Fibroblast of the conjunctiva (primary cell): ENCODE results near the gene ERCC2.
"Not testable (repeated sequence)": the region's sequence is repeated elsewhere in the genome, so short reads cannot be mapped to it uniquely, and the experiment has no call there.

Source experiments
- DNase-seq: peaks from one replicate; pipeline ENCODE4 v3.0.0-alpha.2; 2010; ENCODE audit warnings: low read depth

ERCC2 gene

DNA sequence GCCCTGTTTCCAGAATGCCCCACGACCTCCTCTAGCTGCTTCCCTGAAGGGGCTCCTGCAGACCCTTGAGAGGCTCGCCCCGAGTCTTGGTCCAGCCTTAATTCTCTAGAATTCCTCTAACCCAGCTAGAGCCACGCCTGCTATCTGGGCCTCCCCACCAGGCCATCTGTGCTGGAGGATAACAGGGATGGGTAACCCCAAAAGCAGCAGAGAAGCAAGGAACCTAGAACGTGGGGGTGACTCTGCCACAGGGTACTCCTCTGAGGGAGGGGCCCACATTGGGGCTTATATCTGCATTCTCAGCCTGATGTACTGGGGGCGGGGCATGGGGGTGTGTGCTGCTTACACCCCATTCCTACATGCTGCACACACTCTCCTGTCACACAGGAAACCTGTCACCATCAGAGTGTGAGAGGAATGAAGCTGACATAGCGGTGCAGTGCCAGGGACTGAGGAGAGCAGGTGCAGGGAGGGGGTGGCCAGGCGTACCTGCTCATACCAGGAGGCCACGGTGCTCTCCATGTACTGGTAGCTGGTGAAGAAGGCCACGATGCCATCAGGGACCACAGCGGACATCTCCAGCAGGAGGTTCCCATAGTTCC, 16.0 kb downstream of the ERCC2 start:
- DNase-seq, result no peak

DNA sequence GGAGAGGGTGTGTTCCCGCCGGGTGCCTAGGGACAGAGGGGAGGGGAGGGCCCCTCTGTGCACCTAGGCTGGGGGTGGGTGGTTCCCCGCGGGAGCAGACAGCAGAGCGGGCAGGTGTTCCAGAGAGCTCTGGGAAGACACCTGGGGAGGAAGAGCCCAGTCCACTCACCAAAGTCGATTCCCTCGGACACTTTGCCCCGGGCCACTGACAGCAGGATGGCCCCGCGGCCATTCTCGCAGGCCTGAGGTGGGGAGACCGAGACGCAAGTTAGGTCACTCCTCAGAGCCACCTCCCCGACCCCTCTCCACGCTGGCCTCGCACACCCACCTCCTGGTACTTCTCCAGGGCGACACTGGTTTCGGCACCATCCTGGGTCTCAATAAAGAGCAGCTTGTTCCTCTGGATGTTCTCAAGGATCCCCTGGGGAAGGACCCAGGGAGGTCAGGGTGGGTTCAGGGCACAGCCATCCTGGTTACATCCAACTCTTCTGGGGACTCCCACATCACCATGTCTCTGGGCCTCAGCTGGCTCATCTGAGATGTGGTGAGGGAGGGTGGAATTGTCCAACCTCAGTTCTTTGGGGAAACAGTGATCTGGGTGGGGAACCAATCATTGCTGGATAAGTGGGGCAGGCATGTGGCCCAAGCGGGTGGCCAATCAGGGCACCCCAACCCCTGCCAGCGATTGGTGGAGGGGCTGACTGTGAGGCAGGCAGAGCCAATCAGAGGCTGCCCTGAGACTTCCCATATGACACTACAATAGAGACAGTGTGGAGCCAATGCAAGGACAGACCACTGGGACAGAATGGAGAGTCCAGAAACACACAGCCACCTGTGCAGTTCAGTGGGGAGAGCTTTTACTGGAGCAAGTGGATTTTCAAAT, 17.2 kb downstream of the ERCC2 start:
- no peak for DNase-seq

DNA sequence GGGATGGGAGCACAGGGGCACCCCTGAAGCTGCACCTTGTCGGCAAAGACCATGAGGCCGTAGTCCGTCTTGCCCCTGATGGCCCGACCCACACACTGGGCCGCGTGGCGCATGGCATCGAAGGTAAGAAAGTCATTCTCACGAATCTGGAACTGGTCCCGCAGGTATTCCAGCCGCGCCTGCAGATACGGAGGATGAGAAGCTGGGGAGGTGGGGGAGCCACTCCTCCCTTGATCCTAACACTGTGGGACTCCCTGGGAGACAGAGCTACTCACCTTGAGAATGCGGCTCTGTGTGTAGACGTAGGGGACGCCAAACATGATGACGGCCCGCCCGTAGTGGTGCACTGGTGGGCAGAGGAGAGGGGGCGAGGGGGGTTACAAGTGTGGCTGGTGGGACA, 17.9 kb downstream of the ERCC2 start:
- DNase-seq, result no peak

DNA sequence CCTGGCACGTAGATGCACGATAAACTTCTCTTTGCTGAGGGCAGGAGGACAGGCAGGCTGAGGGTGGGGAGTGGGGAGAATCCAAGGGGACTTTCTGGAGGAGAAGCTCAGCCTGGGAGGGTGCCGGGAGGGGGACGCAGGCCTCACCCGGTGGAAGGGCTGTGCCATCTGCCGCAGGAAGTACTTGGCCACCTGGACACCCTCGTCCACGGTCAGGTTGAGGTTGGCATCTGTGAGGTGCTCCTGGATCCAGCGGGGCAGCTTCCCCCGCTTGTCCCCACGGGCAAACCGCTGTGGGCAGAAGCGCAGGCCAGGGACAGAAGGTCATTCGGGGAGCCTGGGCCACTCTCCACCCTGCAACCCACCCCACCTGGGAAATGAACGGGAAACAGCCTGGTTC, 18.3 kb downstream of the ERCC2 start:
- no peak for DNase-seq

DNA sequence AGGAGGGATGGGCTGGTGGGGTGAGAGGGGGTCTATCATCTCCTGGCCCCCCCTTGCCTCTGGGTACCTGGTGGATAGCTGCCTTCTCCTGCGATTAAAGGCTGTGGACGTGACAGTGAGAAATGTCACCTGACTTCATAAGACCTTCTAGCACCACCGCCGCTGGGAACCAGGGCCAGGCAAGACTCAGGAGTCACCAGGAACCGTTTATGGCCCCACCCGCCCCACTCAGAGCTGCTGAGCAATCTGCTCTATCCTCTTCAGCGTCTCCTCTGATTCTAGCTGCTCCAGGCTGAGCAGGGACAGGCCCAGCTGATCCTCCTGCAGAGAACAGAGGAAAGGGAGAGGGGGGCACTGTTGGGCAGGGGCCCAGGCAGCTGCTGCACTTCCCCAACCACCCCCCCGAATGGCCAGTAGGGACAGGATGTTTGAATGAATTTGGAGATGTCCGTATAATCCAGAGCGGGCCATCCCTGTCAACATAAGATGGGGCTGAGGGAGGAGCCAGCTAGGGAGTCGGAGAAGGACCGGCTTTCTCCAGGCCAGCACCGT, 18.9 kb downstream of the ERCC2 start:
- no peak for DNase-seq

DNA sequence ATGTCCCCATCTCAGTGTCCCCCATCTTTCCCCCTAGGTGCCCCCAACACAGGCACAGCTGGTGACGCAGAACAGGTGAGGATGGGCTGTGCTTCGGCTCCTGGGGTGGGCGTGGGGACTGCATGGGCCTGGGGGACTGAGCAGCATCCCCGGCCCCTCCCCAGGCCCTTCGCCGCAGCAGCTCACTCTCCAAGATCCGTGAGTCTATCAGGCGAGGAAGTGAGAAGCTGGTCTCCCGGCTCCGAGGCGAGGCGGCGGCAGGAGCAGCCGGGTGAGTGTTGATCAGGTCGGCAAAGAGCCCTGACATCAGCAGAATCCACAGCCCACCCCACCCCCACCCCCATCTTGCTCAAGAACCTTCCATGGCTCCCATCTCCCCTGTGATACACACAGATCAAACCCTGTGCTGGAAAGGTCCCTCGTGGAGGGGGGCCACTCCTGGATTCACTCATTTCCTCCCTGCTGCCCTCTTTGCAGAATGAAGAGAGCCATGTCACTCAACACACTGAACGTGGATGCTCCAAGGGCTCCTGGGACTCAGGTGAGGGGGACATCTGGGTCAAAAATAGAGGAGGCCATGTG, 19.8 kb downstream of the ERCC2 start:
- no peak for DNase-seq

DNA sequence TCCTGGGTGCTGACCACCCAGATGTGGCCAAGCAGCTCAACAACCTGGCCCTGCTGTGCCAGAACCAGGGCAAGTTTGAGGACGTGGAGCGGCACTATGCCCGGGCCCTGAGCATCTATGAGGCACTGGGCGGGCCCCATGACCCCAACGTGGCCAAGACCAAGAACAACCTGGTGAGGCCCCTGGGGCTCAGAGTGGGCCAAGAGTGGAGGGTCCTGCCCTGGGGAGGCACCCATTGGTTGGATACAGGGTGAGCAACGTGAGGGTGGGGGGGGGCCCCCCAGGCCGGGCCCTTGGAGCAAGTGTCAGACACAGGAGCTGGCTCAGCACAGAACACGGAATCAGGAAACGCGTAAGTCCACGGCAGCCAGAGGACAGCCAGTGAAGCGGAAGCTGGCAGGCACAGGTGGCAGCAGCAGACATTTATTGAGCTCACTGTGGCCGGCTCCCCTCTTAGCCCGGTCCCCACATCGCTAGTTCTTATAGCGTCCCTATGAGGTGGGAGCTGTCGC, 20.9 kb downstream of the ERCC2 start:
- DNase-seq, result no peak

DNA sequence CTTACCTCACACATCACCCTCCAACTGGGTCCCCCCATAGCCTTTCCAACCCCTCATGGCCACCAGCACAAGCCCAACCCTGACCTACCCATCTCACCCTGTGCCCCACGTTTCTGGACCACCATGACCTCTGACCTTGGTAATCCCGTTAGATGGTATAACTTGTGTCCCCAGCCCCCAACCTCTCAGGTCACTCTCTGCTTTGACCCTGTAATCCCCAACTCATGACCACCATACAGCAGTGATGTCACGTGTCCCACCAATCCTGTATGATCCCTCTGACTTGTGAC, 21.3 kb downstream of the ERCC2 start:
- no peak for DNase-seq

DNA sequence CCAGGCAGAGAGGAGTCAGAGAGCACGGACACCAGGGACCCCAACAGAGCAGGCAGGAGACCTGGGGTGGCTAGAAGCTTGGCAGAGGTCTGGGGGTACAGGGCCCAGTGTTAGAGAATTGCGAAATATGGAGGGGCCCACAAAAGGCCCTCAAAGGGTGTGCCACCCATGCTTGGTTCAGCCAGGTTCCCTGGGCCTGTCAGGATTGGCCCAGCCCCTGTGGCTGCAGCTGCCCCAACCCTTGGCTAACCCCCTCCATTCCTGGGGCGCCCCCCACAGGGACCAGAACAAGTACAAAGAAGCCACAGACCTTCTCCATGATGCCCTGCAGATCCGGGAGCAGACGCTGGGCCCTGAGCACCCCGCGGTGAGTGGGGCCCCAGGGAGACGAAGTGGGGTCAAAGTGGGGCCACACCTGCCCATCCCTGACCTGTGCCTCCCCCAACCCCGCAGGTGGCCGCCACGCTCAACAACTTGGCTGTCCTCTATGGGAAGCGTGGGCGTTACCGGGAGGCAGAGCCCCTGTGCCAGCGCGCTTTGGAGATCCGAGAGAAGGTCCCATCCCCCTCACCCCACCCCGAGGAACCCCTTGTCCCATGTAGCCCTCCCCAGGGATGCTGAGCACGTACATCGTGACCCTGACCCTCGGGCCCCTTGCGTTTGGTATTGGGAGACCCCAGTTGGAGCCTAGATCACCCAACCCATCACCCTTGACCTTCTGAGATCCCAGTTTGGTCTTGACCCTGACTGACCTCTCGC, 21.8 kb downstream of the ERCC2 start:
- DNase-seq, result no peak

DNA sequence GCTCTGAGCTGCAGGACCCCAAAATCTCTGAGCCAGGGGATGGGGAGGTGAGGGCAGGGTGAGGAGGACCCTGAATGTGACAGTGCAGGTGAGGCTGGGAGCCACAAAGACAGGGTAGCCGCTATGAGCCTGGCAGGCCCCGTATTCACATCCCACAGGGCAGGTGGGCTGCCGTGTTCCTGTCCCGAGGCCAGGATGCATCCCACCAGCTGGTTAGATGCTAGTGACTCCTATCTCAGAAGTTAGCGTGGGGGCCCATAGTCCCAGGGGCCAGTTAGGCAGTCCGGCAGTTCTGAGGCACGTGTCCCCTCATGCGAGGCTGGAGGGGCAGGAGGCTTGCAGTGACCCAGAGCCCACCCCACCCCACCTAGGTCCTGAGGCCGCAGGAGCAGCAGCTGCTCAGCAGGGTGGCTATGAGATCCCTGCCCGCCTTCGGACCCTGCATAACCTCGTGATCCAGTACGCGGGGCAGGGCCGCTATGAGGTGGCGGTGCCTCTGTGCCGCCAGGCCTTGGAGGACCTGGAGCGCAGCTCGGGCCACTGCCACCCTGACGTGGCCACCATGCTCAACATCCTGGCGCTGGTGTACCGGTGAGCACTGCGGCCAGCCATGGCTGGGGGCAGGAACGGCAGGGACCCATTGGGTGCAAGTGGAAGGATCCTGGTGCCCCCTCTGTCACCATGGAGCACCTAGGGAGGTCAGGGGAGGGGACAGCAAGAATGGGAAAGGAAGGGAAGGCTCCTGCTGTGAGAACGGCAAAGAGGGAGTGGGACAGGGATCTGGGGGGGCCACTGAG, 22.6 kb downstream of the ERCC2 start:
- DNase-seq, result no peak

DNA sequence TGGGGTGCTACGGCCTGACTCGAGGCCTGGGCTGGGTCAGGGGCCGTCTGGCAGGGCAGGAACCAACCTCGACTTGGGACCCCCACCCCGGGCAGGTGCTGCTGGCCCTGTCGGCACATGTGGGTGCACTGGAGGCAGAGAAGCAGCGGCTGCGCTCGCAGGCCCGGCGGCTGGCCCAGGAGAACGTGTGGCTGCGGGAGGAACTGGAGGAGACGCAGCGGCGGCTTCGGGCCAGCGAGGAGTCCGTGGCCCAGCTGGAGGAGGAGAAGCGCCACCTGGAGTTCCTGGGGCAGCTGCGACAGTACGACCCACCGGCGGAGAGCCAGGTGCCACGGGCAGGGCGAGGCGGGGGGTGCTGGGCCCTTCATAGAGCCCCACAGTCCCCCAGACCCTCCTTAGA, 23.9 kb downstream of the ERCC2 start:
- no peak for DNase-seq

DNA sequence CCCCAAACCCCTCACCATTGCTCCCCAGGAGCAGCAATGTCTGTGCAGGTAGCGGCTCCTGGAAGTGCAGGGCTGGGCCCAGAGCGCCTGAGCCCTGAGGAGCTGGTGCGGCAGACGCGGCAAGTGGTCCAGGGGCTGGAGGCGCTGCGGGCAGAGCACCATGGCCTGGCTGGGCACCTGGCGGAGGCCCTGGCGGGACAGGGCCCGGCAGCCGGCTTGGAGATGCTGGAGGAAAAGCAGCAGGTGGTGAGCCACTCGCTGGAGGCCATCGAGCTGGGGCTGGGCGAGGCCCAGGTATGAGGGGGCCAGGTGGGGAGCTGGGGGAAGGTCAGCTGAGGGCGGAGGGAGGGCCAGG, 24.9 kb downstream of the ERCC2 start:
- DNase-seq, result no peak

DNA sequence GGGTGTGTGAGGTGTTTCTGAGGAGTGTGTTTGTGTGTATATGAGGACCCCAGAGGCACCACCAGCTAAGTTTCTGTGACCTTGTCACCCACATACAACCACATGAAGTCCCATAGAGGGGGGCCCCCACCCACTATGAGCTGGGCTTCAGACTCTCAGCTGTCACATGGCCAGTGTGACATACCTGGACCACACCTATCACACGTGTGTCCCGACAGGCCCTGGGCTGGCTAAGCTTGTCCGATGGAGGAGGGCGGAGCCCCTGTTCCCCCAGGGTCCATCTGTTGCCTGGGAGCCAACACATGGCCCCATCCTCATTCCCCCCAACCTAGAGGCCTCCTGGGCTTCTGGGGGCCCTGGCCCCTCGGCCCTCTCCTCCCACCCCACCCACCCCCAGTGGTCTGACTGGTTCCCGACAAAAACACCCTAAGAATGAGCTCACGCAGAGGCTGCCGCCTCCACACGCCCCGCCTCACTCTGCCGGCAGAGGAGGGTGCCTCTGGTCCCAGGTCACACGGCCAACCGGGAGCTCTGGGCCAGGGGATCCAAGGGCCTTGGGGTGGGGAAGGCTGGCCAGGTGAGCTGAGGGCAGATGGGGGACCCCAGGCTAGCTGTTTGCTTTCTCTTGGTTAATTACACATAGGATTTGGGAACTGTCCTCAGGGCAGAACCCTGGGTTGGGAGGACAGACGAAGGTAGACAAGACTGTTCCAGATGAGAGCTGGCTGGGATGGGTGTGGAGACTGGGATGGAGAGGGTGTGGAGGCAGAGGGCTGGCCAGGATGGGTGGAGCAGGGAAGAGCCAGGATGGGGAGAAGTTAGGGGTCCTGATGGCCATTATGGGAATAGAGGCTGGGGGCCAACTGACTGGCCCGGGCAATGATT, 25.5 kb downstream of the ERCC2 start:
- DNase-seq, result no peak

DNA sequence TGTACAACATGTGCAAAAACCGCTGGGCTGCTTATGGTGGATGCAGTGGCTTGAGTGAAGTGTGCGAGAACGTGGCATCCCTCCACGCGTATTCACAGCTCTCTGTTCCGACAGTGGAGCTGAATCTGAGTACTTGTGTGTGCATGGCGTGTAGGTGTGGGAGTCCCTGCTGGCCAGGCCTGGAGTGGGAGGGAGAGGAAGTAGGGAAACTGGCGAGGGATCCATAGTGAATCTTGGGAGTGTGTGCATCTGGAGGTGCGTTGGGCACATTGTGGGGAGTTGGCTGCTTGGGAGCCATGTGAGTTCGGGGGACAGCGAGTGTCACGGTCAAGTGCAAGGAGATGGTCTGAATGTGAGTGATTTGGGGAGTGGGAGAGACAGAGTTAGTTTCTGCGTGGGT, 27.5 kb downstream of the ERCC2 start:
- no peak for DNase-seq

DNA sequence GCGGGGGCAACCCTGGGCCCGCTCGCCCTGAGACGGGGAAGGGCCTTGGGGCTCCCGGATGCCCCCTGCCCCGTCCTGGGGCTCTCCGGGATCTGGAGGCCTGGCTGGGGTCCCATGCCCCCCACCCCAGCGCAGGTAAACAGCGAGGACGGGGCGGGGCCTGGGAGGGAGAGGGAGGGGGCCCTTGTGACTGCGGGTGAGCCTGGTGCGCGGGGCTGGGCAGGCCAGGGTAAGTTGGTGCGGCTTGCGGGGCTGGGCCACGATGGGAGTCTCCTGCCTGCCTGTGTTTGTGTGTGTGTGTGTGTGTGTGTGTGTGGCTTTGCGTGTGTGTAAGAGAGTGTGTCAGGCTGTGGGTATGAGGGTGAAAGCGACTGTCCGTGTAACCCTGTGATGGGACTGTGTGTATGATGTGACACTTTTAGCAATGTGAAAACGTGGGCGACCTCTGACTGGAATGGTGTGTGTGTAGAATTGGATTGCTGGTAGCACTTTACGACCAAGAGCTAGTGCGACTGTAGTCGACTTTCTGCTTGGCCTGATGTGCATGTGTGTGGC, 29.4 kb downstream of the ERCC2 start:
- DNase-seq, result no peak

DNA sequence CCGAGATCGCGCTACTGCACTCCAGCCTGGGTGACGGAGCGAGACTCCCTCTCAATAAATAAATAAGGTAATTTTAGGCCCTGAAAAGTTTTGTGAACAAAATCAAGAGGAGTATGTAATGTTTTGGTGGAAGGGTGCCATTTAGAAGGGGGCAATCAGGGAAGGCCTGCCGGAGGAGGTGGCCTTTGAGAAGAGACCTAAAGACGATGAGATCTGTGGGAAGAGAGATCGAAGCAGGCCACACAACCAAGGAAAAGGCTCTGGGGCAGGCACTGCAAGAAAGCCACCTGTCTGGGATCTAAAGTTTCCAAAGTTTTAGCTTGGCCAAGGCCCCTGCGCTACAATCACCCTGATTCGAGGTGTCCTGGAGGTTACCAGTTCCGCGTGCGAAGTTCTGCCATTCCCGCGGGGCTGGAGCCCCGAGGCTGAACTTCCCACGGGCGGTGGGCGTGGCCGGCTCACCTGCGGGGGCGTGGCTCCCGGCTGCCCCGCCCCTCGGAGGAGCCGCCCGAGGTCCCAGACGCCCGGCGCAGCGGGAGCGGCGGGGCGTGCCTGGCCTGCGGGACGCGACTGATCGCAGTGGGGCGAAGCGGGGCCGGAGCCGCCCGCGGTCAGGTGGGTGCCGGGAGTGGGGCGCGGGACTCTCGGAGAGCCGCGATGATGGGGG, 30.0 kb downstream of the ERCC2 start, which contains the start of gene KLC3:
Gene KLC3 (plus strand): TSS at position 519 of the 667 bp plus-strand sequence. CDS start 4,792 bp downstream, outside the sequence.
- DNase-seq, result no peak

DNA sequence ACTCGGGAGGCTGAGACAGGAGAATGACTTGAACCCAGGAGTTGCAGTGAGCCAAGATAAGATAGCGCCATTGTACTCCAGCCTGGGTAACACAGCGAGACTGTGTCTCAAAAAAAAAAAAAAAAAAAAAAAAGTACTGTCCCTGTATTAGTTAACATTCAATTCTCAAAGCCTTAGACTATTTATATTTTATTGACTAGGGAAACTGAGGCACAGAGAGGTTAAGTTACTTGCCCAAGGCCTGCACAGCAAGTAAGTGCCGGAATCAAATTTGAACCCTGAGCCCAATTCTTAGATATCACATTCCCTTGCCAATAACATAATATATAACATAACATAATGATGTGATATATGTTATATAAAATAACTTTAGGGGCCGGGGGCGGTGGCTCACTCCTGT, 30.7 kb downstream of the ERCC2 start:
- no peak for DNase-seq

DNA sequence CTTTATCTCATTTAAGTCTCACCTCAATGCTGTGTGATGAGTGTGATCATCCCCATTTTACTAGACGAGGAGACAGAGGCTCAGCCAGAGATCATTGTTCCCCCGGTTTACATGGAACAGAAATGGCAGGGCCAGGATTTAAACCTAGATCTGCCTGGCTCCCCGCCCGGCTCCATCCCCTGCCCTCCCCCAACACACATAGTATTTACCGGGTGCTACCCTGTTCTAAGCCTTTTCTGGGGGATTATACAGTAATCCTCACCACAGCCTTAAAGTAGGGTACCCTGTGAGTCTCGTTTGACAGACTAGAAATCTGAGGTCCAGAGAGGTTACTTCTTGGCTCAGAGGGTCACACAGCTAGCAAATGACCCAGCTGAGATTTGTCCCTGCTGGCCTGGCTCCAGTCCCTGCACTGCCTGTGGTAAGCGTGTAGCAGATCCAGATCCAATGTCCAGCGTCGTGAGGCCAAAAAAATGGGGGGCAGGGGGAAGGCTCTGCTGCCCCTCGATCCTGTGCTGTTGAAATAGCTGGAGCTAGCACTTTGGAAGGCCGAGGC, 33.6 kb downstream of the ERCC2 start:
- no peak for DNase-seq

DNA sequence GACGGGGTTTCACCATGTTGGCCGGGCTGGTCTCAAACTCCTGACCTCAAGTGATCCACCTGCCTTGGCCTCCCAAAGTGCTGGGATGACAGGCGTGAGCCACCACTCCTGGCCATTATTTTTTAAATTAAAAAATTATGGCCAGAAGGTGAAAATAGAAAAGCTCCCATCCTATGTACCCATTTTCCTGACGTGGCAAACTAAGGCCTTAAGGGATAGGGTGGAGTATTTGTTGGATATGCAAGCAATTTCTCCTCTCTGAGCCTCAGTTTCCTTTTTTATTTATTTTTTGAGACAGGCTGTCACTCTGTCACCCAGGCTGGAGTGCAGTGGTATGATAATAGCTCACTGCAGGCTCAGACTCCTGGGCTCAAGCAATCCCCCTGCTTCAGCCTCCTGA, 35.5 kb downstream of the ERCC2 start:
- DNase-seq, result not testable (repeated sequence)
